Calu3 (cell line): Measurements from ENCODE around the gene NHERF2. TPM values are rescaled to one million over a fixed set of nuclear protein-coding genes. Genes with fewer than 3 reads are reported as not detected.

ENCODE experiments used
- BruUV-seq: library from RNA; stranded (reverse); fragments of 400-500 nt; replicated peaks from 2 replicates; lab custom pipeline; 2021; lab: Mats Ljungman, UMichigan
- CTCF ChIA-PET: fragments of 300-600 bp; sonication (Branson Sonifier 250); formaldehyde crosslinking; loops from one replicate; lab custom pipeline; 2022; ENCODE audit warnings: antibody characterized with exemption; lab: Charles Lee
- DNase-seq: peaks from one replicate; pipeline ENCODE4 v3.0.0; 2022
- H3K27ac Mint-ChIP-seq: one replicate; pipeline ENCODE4 v1.8.0; 2022; ENCODE audit warnings: mixed read lengths; ENCODE audit not compliant: unreplicated experiment
- H3K27me3 Mint-ChIP-seq: one replicate; pipeline ENCODE4 v1.8.0; 2022; ENCODE audit warnings: mixed read lengths; ENCODE audit not compliant: unreplicated experiment
- H3K36me3 Mint-ChIP-seq: one replicate; pipeline ENCODE4 v1.8.0; 2022; ENCODE audit warnings: mild to moderate bottlenecking, moderate library complexity, mixed read lengths; ENCODE audit not compliant: insufficient read depth, unreplicated experiment
- H3K4me1 Mint-ChIP-seq: one replicate; pipeline ENCODE4 v1.8.0; 2022; ENCODE audit warnings: mild to moderate bottlenecking, low read depth, mixed read lengths; ENCODE audit not compliant: unreplicated experiment
- H3K4me3 Mint-ChIP-seq: one replicate; pipeline ENCODE4 v1.8.0; 2022; ENCODE audit warnings: mild to moderate bottlenecking, low read depth, moderate library complexity, mixed read lengths; ENCODE audit not compliant: unreplicated experiment
- H3K9me3 Mint-ChIP-seq: one replicate; pipeline ENCODE4 v1.8.0; 2022; ENCODE audit warnings: low read depth, mixed read lengths; ENCODE audit not compliant: unreplicated experiment
- CTCF ChIP-seq: fragments of 200-600 bp; IDR thresholded peaks from one replicate; pipeline ENCODE4 v1.8.0; 2022; ENCODE audit warnings: antibody characterized with exemption; ENCODE audit not compliant: unreplicated experiment
- intact Hi-C: fragments of 100-400 bp; cut with micrococcal nuclease; formaldehyde crosslinking; loops from one replicate; pipeline ENCODE4 v1.10.0; 2022; ENCODE audit not compliant: unreplicated experiment
- total RNA-seq: library from RNA; stranded (reverse); gene quantifications from 2 replicates; pipeline ENCODE4 v1.2.3, GENCODE V29; 2022

The NHERF2 gene
- total RNA-seq, 1 experiment from 2014 or later, result 15.7 TPM

DNA sequence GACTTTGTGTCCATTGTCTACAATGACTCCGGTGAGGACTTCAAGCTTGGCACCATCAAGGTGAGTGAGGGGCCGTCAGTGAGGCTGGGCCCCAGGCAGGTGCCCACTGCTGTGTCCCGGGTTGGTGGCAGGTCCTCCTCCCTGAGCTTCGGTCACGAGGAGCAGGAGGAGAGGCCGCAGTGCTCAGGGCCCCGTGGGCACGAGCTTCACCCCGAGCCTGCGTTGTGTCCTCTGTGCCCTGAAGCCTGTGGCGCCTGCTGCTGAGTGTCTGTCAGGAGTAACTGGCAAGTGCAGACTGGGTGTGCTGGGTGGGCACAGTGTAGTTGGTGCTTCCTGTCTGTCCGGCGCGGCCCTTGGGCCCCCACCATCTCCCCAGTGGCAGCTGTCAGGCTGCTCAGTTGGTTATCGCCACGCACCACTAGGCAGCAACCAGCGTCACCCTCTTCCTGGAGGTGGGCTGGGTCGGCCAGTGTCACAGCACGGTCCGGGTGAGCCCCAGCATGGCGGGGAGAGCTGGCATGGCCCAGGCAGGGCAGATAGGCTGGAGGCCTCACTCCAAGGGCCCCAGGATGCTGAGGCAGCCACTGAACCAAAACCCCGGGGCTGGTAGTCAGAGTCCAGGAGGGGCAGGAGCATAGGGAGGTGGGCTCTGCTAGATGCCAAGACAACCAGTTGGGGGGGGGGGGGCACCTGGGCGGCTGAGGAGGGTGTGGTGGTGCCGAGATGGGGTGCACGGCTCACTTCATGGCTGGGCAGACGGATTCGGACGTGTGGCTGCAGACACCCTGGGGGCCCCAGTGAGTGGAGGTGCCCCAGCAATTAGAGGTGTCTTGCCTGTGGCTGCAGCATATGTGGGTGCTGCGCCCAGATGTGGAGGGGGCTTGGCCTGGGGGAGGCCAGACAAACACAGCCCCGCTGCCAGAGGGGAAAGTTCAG is 60.4 kb downstream of the NHERF2 start:
- Mint-ChIP-seq H3K27ac (no peak overlapping the region), H3K9me3 (no peaks in the 10 kb centered on the region), H3K4me3 (no peak overlapping the region), H3K4me1 (no peaks in the 10 kb centered on the region), H3K27me3 (no peaks in the 10 kb centered on the region), H3K36me3 (peaks cover 66% of the 10 kb centered on the region)
- DNase-seq, result no peak
- BruUV-seq, result no TSS peak
- intact Hi-C loops, result no loop called here
- TF ChIP-seq CTCF, result no peak
- CTCF ChIA-PET, result no interaction called here

GRCh38 chr16:2087748-2088631 is 61.3 kb downstream of the NHERF2 start:
- no peaks in the 10 kb centered on the region for H3K4me1 Mint-ChIP-seq

More at GRCh38 chr16:2087748-2088631, 61.3 kb downstream of the NHERF2 start:
- no TSS peak for BruUV-seq
- no peaks in the 10 kb centered on the region for H3K9me3 Mint-ChIP-seq
- TF ChIP-seq CTCF, result no peak
- intact Hi-C loops, result no loop called here
- peak overlapping the region; percentile 14 for H3K4me3 Mint-ChIP-seq
- H3K27ac Mint-ChIP-seq, result no peak overlapping the region
- H3K36me3 Mint-ChIP-seq, result peaks cover 63% of the 10 kb centered on the region
- no peak for DNase-seq
- CTCF ChIA-PET, result no interaction called here
- H3K27me3 Mint-ChIP-seq, result no peaks in the 10 kb centered on the region

Other genes with a start within 250 kb of the NHERF2 start
- gene SPSB3, start 244.3 kb upstream of the NHERF2 start, total RNA-seq, result 44.3 and 45.2 TPM in 2 replicates
- gene NUBP2, start 243.9 kb upstream of the NHERF2 start, total RNA-seq, result 91.8 and 98.1 TPM in 2 replicates
- not detected in 2 replicates for gene IGFALS, start 233.2 kb upstream of the NHERF2 start, total RNA-seq
- 48.0 and 48.2 TPM in 2 replicates for gene HAGH, start 200.1 kb upstream of the NHERF2 start, total RNA-seq
- gene FAHD1, start 199.7 kb upstream of the NHERF2 start, total RNA-seq, result 33.1 and 43.3 TPM in 2 replicates
- not detected in 2 replicates for gene MEIOB, start 154.7 kb upstream of the NHERF2 start, total RNA-seq
- 0.29 TPM in 1 of 2 replicates, not detected in the other for gene HS3ST6, start 108.5 kb upstream of the NHERF2 start, total RNA-seq
- 20.3 and 27.1 TPM in 2 replicates for gene MSRB1, start 83.7 kb upstream of the NHERF2 start, total RNA-seq
- gene RPL3L, start 72.2 kb upstream of the NHERF2 start, total RNA-seq, result not detected in 2 replicates
- 148 and 153 TPM in 2 replicates for gene NDUFB10, start 67.4 kb upstream of the NHERF2 start, total RNA-seq
- 2,674 and 2,950 TPM in 2 replicates for gene RPS2, start 62.1 kb upstream of the NHERF2 start, total RNA-seq
- not detected in 2 replicates for gene RNF151, start 60.0 kb upstream of the NHERF2 start, total RNA-seq
- gene TBL3, start 54.8 kb upstream of the NHERF2 start, total RNA-seq, result 62.0 and 71.1 TPM in 2 replicates
- gene NOXO1, start 45.4 kb upstream of the NHERF2 start, total RNA-seq, result 10.1 and 11.8 TPM in 2 replicates
- gene GFER, start 42.7 kb upstream of the NHERF2 start, total RNA-seq, result 40.8 and 43.5 TPM in 2 replicates
- gene SYNGR3, start 36.9 kb upstream of the NHERF2 start, total RNA-seq, result 3.6 and 3.8 TPM in 2 replicates
- gene ZNF598, start 17.1 kb upstream of the NHERF2 start, total RNA-seq, result 72.4 and 73.1 TPM in 2 replicates
- 1.5 and 4.2 TPM in 2 replicates for gene NPW, start 7.1 kb upstream of the NHERF2 start, total RNA-seq
- gene NTHL1, start 20.9 kb downstream of the NHERF2 start, total RNA-seq, result 32.8 and 33.8 TPM in 2 replicates
- 170 and 194 TPM in 2 replicates for gene TSC2, start 21.1 kb downstream of the NHERF2 start, total RNA-seq
- gene PKD1, start 109.0 kb downstream of the NHERF2 start, total RNA-seq, result 82.0 and 86.0 TPM in 2 replicates
- gene RAB26, start 121.7 kb downstream of the NHERF2 start, total RNA-seq, result 10.8 and 12.3 TPM in 2 replicates
- gene TRAF7, start 128.9 kb downstream of the NHERF2 start, total RNA-seq, result 118 and 127 TPM in 2 replicates
- 1.4 and 2.6 TPM in 2 replicates for gene CASKIN1, start 169.7 kb downstream of the NHERF2 start, total RNA-seq
- 58.0 and 59.7 TPM in 2 replicates for gene MLST8, start 178.6 kb downstream of the NHERF2 start, total RNA-seq
- gene BRICD5, start 184.0 kb downstream of the NHERF2 start, total RNA-seq, result 15.8 and 17.3 TPM in 2 replicates
- 45.0 and 49.6 TPM in 2 replicates for gene PGP, start 187.9 kb downstream of the NHERF2 start, total RNA-seq
- gene E4F1, start 196.7 kb downstream of the NHERF2 start, total RNA-seq, result 35.4 and 36.5 TPM in 2 replicates
- gene DNASE1L2, start 209.5 kb downstream of the NHERF2 start, total RNA-seq, result 5.7 and 7.5 TPM in 2 replicates
- gene ECI1, start 224.7 kb downstream of the NHERF2 start, total RNA-seq, result 85.7 and 87.5 TPM in 2 replicates
- 287 and 301 TPM in 2 replicates for gene RNPS1, start 241.2 kb downstream of the NHERF2 start, total RNA-seq